ENCODE results near the gene ARMC12.

ARMC12 gene

GRCh38 chr6:35777356-35778102, 40.7 kb downstream of the ARMC12 start:
- DNase-seq, result no peak

DNA sequence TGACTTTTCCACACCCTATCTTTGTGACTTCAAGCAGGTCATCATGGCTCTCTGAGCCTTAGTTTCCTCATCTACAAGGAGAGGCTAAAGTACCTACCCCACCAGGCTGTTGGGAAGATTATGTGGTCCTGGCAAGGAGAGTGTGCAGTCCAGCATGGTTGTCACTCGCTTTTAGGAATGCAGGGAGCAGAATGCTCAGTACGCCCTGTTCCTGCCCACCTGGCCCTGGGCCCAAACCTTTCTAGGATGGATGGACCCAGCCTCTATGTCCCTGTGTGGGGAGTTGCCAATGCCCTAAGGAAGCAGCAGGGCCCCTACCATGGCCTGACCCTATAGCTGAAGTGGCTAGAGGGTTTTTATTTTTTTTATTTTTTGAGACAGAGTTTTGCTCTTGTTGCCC, 41.6 kb downstream of the ARMC12 start:
- DNase-seq, result no peak

DNA sequence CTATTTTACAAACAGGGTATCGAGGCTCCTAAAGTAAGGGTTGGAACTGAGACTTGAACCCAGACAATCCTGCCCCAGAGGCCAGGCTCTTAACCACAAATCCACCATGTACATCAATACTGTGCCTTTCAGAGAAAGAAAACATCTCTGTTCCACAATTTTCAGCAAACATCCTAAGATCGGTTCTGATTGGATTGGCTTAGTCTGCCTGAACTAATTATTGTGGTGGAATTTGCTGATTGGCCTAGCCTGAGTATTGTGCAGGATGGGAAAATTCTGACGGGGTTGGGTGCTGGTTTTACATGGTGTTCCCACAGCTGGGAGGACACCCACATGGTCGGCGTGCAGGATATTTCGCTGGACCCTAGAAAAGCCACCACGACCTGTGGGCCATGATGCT, 43.9 kb downstream of the ARMC12 start, which contains the start of gene CLPSL1:
TSS of gene CLPSL1 (plus strand) at position 301 of the 400 bp plus-strand sequence. CDS start at position 393, 92 bp downstream.
- DNase-seq, result no peak

DNA sequence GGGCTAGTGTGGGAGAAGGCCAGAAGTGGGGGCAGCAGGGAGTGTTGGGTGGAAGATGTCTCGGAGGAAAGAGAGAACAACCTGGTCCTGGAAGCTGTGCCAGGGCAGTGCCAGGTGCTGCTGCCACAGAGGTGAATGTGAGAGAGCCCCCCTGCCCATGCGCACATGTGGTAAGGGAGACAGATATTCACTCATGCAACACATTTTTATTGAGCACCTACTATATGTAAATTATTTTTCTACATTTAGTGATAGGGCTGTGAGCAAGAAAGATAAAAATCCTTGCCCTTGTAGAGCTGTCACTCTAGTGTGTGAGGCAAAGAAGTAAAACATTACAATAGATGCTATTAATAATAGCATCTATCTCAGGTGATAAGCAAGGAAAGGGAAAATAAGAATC, 44.5 kb downstream of the ARMC12 start:
- DNase-seq, result no peak

- DNase-seq, result no peak
These were observed 45.6 kb downstream of the ARMC12 start for GRCh38 chr6:35782424-35782823.

GRCh38 chr6:35784200-35784599, 47.4 kb downstream of the ARMC12 start:
- no peak for DNase-seq

GRCh38 chr6:35786272-35786671, 49.4 kb downstream of the ARMC12 start:
- DNase-seq, result no peak

DNA sequence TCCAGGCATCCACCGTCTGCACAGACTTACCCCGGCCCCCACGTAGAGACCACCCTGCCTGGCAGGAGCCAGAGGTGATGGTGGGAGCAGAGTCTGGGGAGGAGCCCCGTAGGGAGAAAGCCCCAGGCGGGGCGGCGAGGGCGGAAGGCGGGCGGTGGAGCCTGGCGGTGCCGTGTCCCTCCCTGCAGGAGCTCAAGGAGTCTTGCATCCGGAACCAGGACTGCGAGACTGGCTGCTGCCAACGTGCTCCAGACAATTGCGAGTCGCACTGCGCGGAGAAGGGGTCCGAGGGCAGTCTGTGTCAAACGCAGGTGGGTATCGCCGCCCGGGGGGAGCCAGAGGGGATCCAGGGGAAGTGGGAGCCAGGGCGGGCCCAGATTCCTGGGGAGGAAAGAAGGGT, 50.0 kb downstream of the ARMC12 start:
- no peak for DNase-seq

DNA sequence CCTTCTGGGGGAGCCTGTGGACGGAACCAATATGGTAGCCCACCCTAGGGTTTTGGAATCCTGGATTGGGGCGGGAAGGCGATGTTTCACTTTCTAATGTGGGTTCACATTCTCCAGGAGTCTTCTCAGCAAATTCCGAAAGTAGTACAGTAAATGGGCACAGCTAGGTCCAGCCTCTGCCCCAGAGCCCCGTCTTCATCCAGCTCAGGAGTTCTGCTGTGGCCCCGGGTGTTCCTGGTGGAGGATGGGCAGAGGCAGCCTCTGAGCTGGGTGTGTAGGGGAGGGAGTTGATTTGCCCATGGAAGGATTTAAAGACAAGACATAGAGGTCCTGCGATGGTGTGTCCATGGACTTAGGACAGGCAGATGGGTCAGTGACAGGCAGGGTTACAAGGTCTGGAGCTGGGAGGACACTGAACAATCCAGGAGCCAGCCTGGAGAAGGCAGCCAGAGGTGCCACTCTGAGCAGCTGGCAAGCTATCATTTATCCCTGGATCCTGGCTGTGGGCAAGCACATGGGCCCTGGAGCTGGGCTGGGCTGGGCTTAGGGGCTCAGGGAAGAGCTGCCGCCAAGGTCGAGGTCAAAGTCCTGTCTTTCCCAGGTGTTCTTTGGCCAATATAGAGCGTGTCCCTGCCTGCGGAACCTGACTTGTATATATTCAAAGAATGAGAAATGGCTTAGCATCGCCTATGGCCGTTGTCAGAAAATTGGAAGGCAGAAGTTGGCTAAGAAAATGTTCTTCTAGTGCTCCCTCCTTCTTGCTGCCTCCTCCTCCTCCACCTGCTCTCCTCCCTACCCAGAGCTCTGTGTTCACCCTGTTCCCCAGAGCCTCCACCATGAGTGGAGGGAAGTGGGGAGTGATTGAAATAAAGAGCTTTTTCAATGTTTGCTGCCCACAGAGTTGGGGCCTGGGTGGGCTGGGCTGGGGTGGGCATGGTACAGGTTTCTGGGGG, 50.7 kb downstream of the ARMC12 start:
- no peak for DNase-seq

DNA sequence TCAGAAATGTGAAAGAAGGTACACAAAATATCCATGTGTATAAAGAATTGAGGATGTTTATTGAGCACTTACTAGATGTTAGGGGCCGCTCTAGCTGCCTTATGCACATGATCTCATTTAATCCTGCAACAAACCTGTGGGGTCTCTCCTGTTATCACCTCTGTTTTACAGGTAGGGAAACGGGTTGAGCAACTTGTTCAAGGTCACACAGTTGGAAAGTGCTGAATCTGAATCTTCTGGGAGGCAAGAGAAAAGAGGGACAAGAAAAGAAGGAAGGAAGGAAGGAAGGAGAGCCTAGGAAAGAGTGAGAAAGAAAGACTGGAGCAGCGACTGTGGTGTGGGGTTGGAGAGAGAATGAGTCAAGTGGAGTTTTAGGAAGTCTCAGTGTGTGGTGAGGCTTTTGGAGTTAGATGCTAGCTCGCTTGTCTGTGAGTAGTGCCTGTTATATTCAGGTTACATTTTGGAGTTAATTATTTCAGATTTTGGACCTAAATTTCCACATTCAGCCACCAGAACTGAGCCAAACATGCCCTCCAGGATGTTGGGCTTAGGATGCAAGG, 51.7 kb downstream of the ARMC12 start:
- DNase-seq, result no peak

DNA sequence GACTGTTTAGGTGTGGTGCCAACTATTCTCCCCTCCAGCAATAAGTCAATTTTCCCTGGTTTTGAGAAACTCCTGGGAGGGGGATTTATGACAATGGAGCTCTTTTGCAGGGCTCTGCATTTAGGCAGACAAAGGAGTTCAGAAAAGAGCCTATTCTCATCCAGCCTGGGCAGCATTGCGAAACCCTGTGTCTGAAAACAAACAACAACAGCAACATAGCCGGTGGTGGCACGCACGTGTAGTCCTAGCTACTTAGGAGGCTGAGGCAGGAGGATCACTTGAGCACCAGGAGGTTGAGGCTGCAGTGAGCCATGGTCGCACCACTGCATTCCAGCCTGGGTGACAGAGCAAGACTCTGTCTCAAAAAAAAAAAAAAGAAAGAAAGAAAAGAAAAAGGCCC, 53.9 kb downstream of the ARMC12 start:
- DNase-seq, result no peak

GRCh38 chr6:35794536-35795452, 58.0 kb downstream of the ARMC12 start:
- no peak for DNase-seq

GRCh38 chr6:35795453-35796071, 58.7 kb downstream of the ARMC12 start:
- no peak for DNase-seq

GRCh38 chr6:35796236-35796635, 59.4 kb downstream of the ARMC12 start:
- DNase-seq, result no peak

GRCh38 chr6:35797837-35798526, 61.1 kb downstream of the ARMC12 start:
- DNase-seq, result no peak

Data from NCI-H82 (cell line).